H1 (cell line): Measurements from ENCODE around the gene PGAM1. TPM values are rescaled to one million over a fixed set of nuclear protein-coding genes. Genes with fewer than 3 reads are reported as not detected.
A peak's percentile ranks its signal among the peaks of the same experiment; 100 is the strongest.

Experiments used
- CTCF ChIA-PET: fragments of 300-600 bp; sonication (Branson Sonifier 250); formaldehyde crosslinking; loops from one replicate; lab custom pipeline; 2021; ENCODE audit not compliant: partially characterized antibody; lab: Charles Lee
- POLR2A ChIA-PET: fragments of 300-600 bp; sonication (Branson Sonifier 250); formaldehyde crosslinking; loops from one replicate; lab custom pipeline; 2021; ENCODE audit warnings: inconsistent platforms; ENCODE audit not compliant: partially characterized antibody; lab: Charles Lee
- DNase-seq, 2 experiments: peaks; one replicate each; pipeline versions ENCODE4 v3.0.0 to v3.0.0-alpha.2; 2010 to 2022; ENCODE audit warnings: low spot score in 2 of 2, low read depth in 1 of 2, mixed read lengths in 1 of 2
- FAIRE-seq: peaks from 2 replicates; lab custom pipeline; 2011; peaks lifted over from hg19 to GRCh38; lab: Jason Lieb, UNC
- H2AFZ ChIP-seq: 2 replicates; pipeline ENCODE4 v1.8.1; 2012; ENCODE audit warnings: low read length, inconsistent platforms
- H2AK5ac ChIP-seq: 2 replicates; pipeline ENCODE4 v1.6.1; 2013; ENCODE audit warnings: low read depth, low read length
- H2BK120ac ChIP-seq: replicated peaks from 2 replicates; pipeline ENCODE3; 2013; ENCODE audit warnings: low read depth, low read length, inconsistent platforms
- H2BK12ac ChIP-seq: 2 replicates; pipeline ENCODE4 v1.6.1; 2013; ENCODE audit warnings: low read depth, low read length
- H2BK15ac ChIP-seq: 2 replicates; pipeline ENCODE4 v1.6.1; 2013; ENCODE audit warnings: low read length
- H2BK20ac ChIP-seq: 2 replicates; pipeline ENCODE4 v1.6.1; 2013; ENCODE audit warnings: low read length
- H2BK5ac ChIP-seq: 2 replicates; pipeline ENCODE4 v1.6.1; 2013; ENCODE audit warnings: low read depth, low read length
- H3K14ac ChIP-seq: 2 replicates; pipeline ENCODE4 v1.6.1; 2013; ENCODE audit warnings: inconsistent platforms; ENCODE audit not compliant: insufficient read length
- H3K18ac ChIP-seq: 2 replicates; pipeline ENCODE4 v1.6.1; 2013; ENCODE audit warnings: low read length; ENCODE audit errors: extremely low read depth
- H3K23ac ChIP-seq: 2 replicates; pipeline ENCODE4 v1.6.1; 2013; ENCODE audit warnings: inconsistent platforms; ENCODE audit not compliant: insufficient read length
- H3K23me2 ChIP-seq: 2 replicates; pipeline ENCODE4 v1.6.1; 2013; ENCODE audit warnings: low read depth, low read length
- H3K27ac ChIP-seq: 2 replicates; pipeline ENCODE4 v1.6.1; 2011; ENCODE audit warnings: low read depth, low read length, inconsistent platforms
- H3K27me3 ChIP-seq, 4 experiments: replicated peaks in 1 of 4; 1 replicate in 1 of 4; 2 replicates in 3 of 4; pipeline versions ENCODE4 v1.6.1 to v1.8.1; 2011 to 2013; ENCODE audit warnings: low read length in 3 of 4, mild to moderate bottlenecking in 3 of 4, inconsistent platforms in 2 of 4, mixed read lengths in 2 of 4, moderate library complexity in 1 of 4; ENCODE audit not compliant: control insufficient read depth in 3 of 4, insufficient read depth in 3 of 4; ENCODE audit errors: extremely low read depth in 1 of 4
- H3K36me3 ChIP-seq, 4 experiments: 2 replicates each; pipeline versions ENCODE4 v1.6.1 to v1.8.1; 2011 to 2013; ENCODE audit warnings: mild to moderate bottlenecking in 4 of 4, low read length in 3 of 4, moderate library complexity in 2 of 4, control low read depth in 1 of 4, inconsistent platforms in 1 of 4; ENCODE audit not compliant: insufficient read depth in 4 of 4, control insufficient read depth in 2 of 4
- H3K4ac ChIP-seq: replicated peaks from 2 replicates; pipeline ENCODE3; 2013; ENCODE audit warnings: low read length, low read depth, mixed read lengths, inconsistent platforms; ENCODE audit not compliant: insufficient read length
- H3K4me1 ChIP-seq, 4 experiments: replicated peaks in 1 of 4; 1 replicate in 1 of 4; 2 replicates in 3 of 4; pipeline versions ENCODE4 v1.6.1 to v1.8.1; 2011 to 2013; ENCODE audit warnings: low read length in 3 of 4, inconsistent platforms in 2 of 4, mixed read lengths in 1 of 4; ENCODE audit not compliant: insufficient read depth in 4 of 4, control insufficient read depth in 3 of 4
- H3K4me2 ChIP-seq, 2 experiments: 2 replicates each; pipeline versions ENCODE4 v1.6.1 to v1.8.1; 2011 to 2013; ENCODE audit warnings: low read depth in 2 of 2, low read length in 2 of 2, control low read depth in 1 of 2, inconsistent platforms in 1 of 2, mild to moderate bottlenecking in 1 of 2; ENCODE audit not compliant: insufficient read depth in 1 of 2
- H3K4me3 ChIP-seq, 4 experiments: fragments of 200-600, 300-600 bp in 1 of 4; sonication (generic), shearing (Covaris generic), sonication (Bioruptor Twin) in 1 of 4; 2 replicates each; pipeline versions ENCODE4 v1.5.1 to v1.8.1; 2011 to 2016; ENCODE audit warnings: low read length in 4 of 4, low read depth in 3 of 4, control low read depth in 2 of 4, inconsistent platforms in 2 of 4, mild to moderate bottlenecking in 2 of 4, mixed read lengths in 1 of 4, moderate library complexity in 1 of 4; ENCODE audit not compliant: insufficient read depth in 2 of 4; ENCODE audit errors: extremely low read depth in 1 of 4
- H3K56ac ChIP-seq: replicated peaks from 2 replicates; pipeline ENCODE3; 2013; ENCODE audit warnings: low read depth, mild to moderate bottlenecking, mixed read lengths, low read length, inconsistent platforms; ENCODE audit not compliant: insufficient read length
- H3K79me1 ChIP-seq: 2 replicates; pipeline ENCODE4 v1.6.1; 2013; ENCODE audit warnings: low read depth, low read length, control low read depth
- H3K79me2 ChIP-seq, 2 experiments: 2 replicates each; pipeline versions ENCODE4 v1.6.1 to v1.8.1; 2012 to 2013; ENCODE audit warnings: low read length in 2 of 2, mild to moderate bottlenecking in 2 of 2, inconsistent platforms in 1 of 2; ENCODE audit not compliant: insufficient read depth in 2 of 2, control insufficient read depth in 1 of 2
- H3K9ac ChIP-seq, 4 experiments: replicated peaks in 1 of 4; 1 replicate in 1 of 4; 2 replicates in 3 of 4; pipeline versions ENCODE4 v1.6.1 to v1.8.1; 2011 to 2013; ENCODE audit warnings: low read depth in 3 of 4, low read length in 3 of 4, control low read depth in 2 of 4, mild to moderate bottlenecking in 2 of 4, moderate library complexity in 2 of 4, inconsistent platforms in 1 of 4; ENCODE audit errors: extremely low read depth in 1 of 4
- H3K9me3 ChIP-seq, 2 experiments: 2 replicates each; pipeline versions ENCODE4 v1.6.1 to v1.8.1; 2012 to 2013; ENCODE audit warnings: mild to moderate bottlenecking in 2 of 2, moderate library complexity in 2 of 2, control low read depth in 1 of 2, inconsistent platforms in 1 of 2, low read depth in 1 of 2, low read length in 1 of 2, mixed read lengths in 1 of 2; ENCODE audit not compliant: insufficient read depth in 2 of 2
- H4K20me1 ChIP-seq, 2 experiments: replicated peaks in 1 of 2; 2 replicates each; pipeline versions ENCODE3 to v1.8.1; 2011 to 2013; ENCODE audit warnings: inconsistent platforms in 2 of 2, low read length in 2 of 2, mild to moderate bottlenecking in 1 of 2; ENCODE audit not compliant: insufficient read depth in 2 of 2, control insufficient read depth in 1 of 2
- H4K5ac ChIP-seq: 2 replicates; pipeline ENCODE4 v1.6.1; 2013; ENCODE audit warnings: low read length, low read depth, mixed read lengths, inconsistent platforms; ENCODE audit not compliant: insufficient read length
- H4K8ac ChIP-seq: 2 replicates; pipeline ENCODE4 v1.8.0; 2013; ENCODE audit warnings: mild to moderate bottlenecking, moderate library complexity, low read length, inconsistent platforms; ENCODE audit not compliant: insufficient read depth; ENCODE audit errors: extremely low read depth
- H4K91ac ChIP-seq: replicated peaks from 2 replicates; pipeline ENCODE3; 2013; ENCODE audit warnings: low read length, mixed read lengths, inconsistent platforms; ENCODE audit not compliant: insufficient read length
- POLR2AphosphoS5 ChIP-seq: IDR thresholded peaks from 2 replicates; pipeline ENCODE4 v1.6.1; 2011; ENCODE audit warnings: low read depth, low read length
- SP4 ChIP-seq: IDR thresholded peaks from 2 replicates; pipeline ENCODE4 v1.6.1; 2012; ENCODE audit warnings: low read length, inconsistent platforms
- ZNF274 ChIP-seq: IDR thresholded peaks from 2 replicates; pipeline ENCODE4 v1.7.0; 2012; ENCODE audit warnings: low read length, borderline replicate concordance; ENCODE audit errors: extremely low read depth
- WGBS, 2 experiments: shearing (Covaris generic) in 1 of 2; methylation state at CpG; one replicate each; pipeline versions ENCODE4 v1.1.6 to v1.1.7; 2013 to 2015; ENCODE audit warnings: low lambda C conversion rate in 2 of 2, mixed read lengths in 2 of 2, inconsistent platforms in 1 of 2, low coverage in 1 of 2, missing lambda C conversion rate in 1 of 2; ENCODE audit not compliant: insufficient replicate concordance in 2 of 2, insufficient coverage in 1 of 2, insufficient read length in 1 of 2; ENCODE audit errors: extremely low coverage in 1 of 2, missing lambda C conversion rate in 1 of 2; 5-methylcytosine and 5-hydroxymethylcytosine counted together
- polyA plus RNA-seq, 7 experiments: library from polyadenylated mRNA; depleted of rRNA in 3 of 7; stranded (reverse) in 5 of 7; unstranded in 2 of 7; fragments of >200 nt in 5 of 7; fragments of 200-250 nt in 2 of 7; gene quantifications; 1 replicate in 5 of 7; 2 replicates in 1 of 7; 4 replicates in 1 of 7; pipeline versions ENCODE4 v1.2.1 to v1.2.3, GENCODE V29; 2011 to 2013; ENCODE audit warnings: missing spikeins in 2 of 7, mixed read lengths in 2 of 7
- total RNA-seq: library from RNA; stranded (reverse); fragmentation: NEBNext Ultra II Directional; extraction: Animal tissue kit (Norgen Biotek cat#: 25700); gene quantifications from 2 replicates; pipeline ENCODE4 v1.2.1, GENCODE V29; 2021

The PGAM1 gene
- total and polyA plus RNA-seq, 2 of the 8 experiments (the other 6 are each of a cell fraction or from before 2014, with no cell fraction given): 791 to 799 TPM

GRCh38 chr10:97451605-97452004, 25.6 kb downstream of the PGAM1 start:
- WGBS, 2 experiments: 95% methylated on average over 11 of the region's 17 CpGs; no CpG with 5 or more reads in 1 of the 2 experiments
- H2AK5ac ChIP-seq: no peak overlapping the region
- no peak overlapping the region for H2BK12ac ChIP-seq
- peaks cover 5 to 22% of the 10 kb centered on the region in 2 experiments for H3K79me2 ChIP-seq
- no peak for TF ChIP-seq ZNF274
- TF ChIP-seq SP4: no peak
- TF ChIP-seq POLR2AphosphoS5: peak; percentile 70; the same call in 1 of the 2 replicates
- no peak overlapping the region for H3K4ac ChIP-seq
- H3K4me2 ChIP-seq: no peak overlapping the region
- FAIRE-seq (no peak), DNase-seq (no peak)
- CTCF ChIA-PET: interaction anchor here (1.4 to 7.2 kb wide), 2 partner anchors 9 to 14 kb away, joined by 3 to 40 read pairs; no protein-coding TSS in a partner anchor
- no peak overlapping the region for H2BK20ac ChIP-seq
- peaks cover 2 to 43% (median 27%) of the 10 kb centered on the region in 4 experiments; a peak in 7 of 8 replicates for H3K36me3 ChIP-seq
- H3K4me3 ChIP-seq: no peak overlapping the region
- no peaks in the 10 kb centered on the region for H3K9me3 ChIP-seq
- peaks cover 11% of the 10 kb centered on the region; the same call in 1 of the 2 replicates for H3K79me1 ChIP-seq
- peaks cover 0 to 4% (median 0%) of the 10 kb centered on the region in 4 experiments; a peak in 1 of 7 replicates for H3K4me1 ChIP-seq
- POLR2A ChIA-PET: interaction anchor here (1.4 to 13.1 kb wide), 3 partner anchors 10 to 25 kb away, joined by 4 to 105 read pairs (median 4); no protein-coding TSS in a partner anchor
- H3K27me3 ChIP-seq: no peaks in the 10 kb centered on the region
- no peak overlapping the region for H4K5ac ChIP-seq
- H3K14ac ChIP-seq: no peak overlapping the region
- no peak overlapping the region; the same call in 1 of the 2 replicates for H2BK5ac ChIP-seq
- H3K9ac ChIP-seq: no peak overlapping the region
- H3K23me2 ChIP-seq: peaks cover under 1% of the 10 kb centered on the region; the same call in 1 of the 2 replicates
- no peak overlapping the region for H4K91ac ChIP-seq
- H3K18ac ChIP-seq: no peak overlapping the region
- no peak overlapping the region for H3K23ac ChIP-seq
- H3K56ac ChIP-seq: no peak overlapping the region
- no peak overlapping the region for H2BK15ac ChIP-seq
- H2AFZ ChIP-seq: no peak overlapping the region
- H4K8ac ChIP-seq: peak overlapping the region; percentile 29; the same call in 1 of the 2 replicates
- H3K27ac ChIP-seq: peak overlapping the region; percentile 34; the same call in 1 of the 2 replicates
- H2BK120ac ChIP-seq: no peak overlapping the region
- peaks cover 4 to 16% of the 10 kb centered on the region in 2 experiments for H4K20me1 ChIP-seq
